Sigmoid colon (tissue), 7 donors: ENCODE measurements around the gene FILIP1. TPM values are rescaled to one million over a fixed set of nuclear protein-coding genes. Genes with fewer than 3 reads are reported as not detected.

Experiments used
- DNase-seq: peaks from one replicate; pipeline ENCODE4 v3.0.0-alpha.2; 2019
- H3K27ac ChIP-seq, 4 donors: fragments of 200-600 bp; sonication (generic); one replicate each; pipeline ENCODE4 v1.5.1; 2016 to 2019; ENCODE audit warnings: mild to moderate bottlenecking in 1 of 4
- H3K27me3 ChIP-seq, 3 donors: fragments of 200-600 bp; sonication (generic); one replicate each; pipeline ENCODE4 v1.5.1; 2019; ENCODE audit warnings: mild to moderate bottlenecking in 1 of 3
- H3K36me3 ChIP-seq, 4 donors: fragments of 200-600 bp; sonication (generic); one replicate each; pipeline ENCODE4 v1.5.1; 2016 to 2019
- H3K4me1 ChIP-seq, 4 donors: fragments of 200-600 bp; sonication (generic); one replicate each; pipeline ENCODE4 v1.5.1; 2017 to 2019
- H3K4me3 ChIP-seq, 4 donors: fragments of 200-600 bp; sonication (generic); one replicate each; pipeline ENCODE4 v1.5.1; 2017 to 2019; ENCODE audit warnings: mild to moderate bottlenecking in 2 of 4, moderate library complexity in 1 of 4
- H3K9me3 ChIP-seq, 4 donors: fragments of 200-600 bp in 3 of 4; sonication (generic) in 3 of 4; one replicate each; pipeline versions ENCODE4 v1.5.1 to v1.6.1; 2013 to 2019
- EP300 ChIP-seq, 4 donors: sonication (generic); formaldehyde crosslinking; IDR thresholded peaks; one replicate each; pipeline ENCODE4 v1.6.1; 2017; ENCODE audit warnings: antibody characterized with exemption in 4 of 4
- POLR2A ChIP-seq, 2 donors: fragments of 450-650 bp; IDR thresholded peaks; one replicate each; pipeline ENCODE4 v1.6.1; 2016; ENCODE audit warnings: antibody characterized with exemption in 2 of 2, mild to moderate bottlenecking in 2 of 2, moderate library complexity in 2 of 2
- POLR2AphosphoS5 ChIP-seq, 4 donors: sonication (generic); formaldehyde crosslinking; IDR thresholded peaks; one replicate each; pipeline ENCODE4 v1.6.1; 2017; ENCODE audit warnings: antibody characterized with exemption in 4 of 4
- WGBS, 2 donors: extraction: QIAGEN DNeasy Blood & Tissue Kit; methylation state at CpG; one replicate each; pipeline ENCODE4 v1.1.7; 2013; 5-methylcytosine and 5-hydroxymethylcytosine counted together
- intact Hi-C: fragments of 100-400 bp; cut with DNase I; formaldehyde crosslinking; loops from one replicate; pipeline ENCODE4 v1.15.1; 2023
- polyA plus RNA-seq, 3 donors: library from polyadenylated mRNA; stranded (reverse); fragments of 200-250 nt; gene quantifications; one replicate each; pipeline ENCODE4 v1.2.3, GENCODE V29; 2013
- total RNA-seq, 4 donors: library from RNA; depleted of rRNA; stranded (reverse); fragments of >200 nt; gene quantifications; one replicate each; pipeline ENCODE4 v1.1.0, GENCODE V29; 2016
- TF ChIP-seq, protein P1 (sequence below), 4 experiments: fragments of 450-650 bp in 3 of 4; fragments of 200-600 bp in 1 of 4; IDR thresholded peaks; one replicate each; pipeline ENCODE4 v1.5.1; 2016 to 2019; ENCODE audit warnings: antibody characterized with exemption in 4 of 4, mild to moderate bottlenecking in 3 of 4, moderate library complexity in 2 of 4
- donor health status: healthy with polysubstance abuse.
- donor health status: Bipolar disorder and iron deficiency.
- donor health status: healthy.

The FILIP1 gene
- total and polyA plus RNA-seq, 7 donors: 0.46 to 72.8 (median 47.1) TPM

GRCh38 chr6:75285283-75285639 is 208.3 kb downstream of the FILIP1 start:
- WGBS, 2 donors: 1% methylated on average over 6 of the region's 6 CpGs
- Histone ChIP-seq H3K27ac (peak overlapping the region; percentile 92 to 93 (median 92)), H3K36me3 (no peaks in the 10 kb centered on the region), H3K9me3 (no peaks in the 10 kb centered on the region), H3K4me3 (peak overlapping the region; percentile 74 to 98 (median 90)), H3K27me3 (no peaks in the 10 kb centered on the region), H3K4me1 (peaks cover 0 to 52% (median 34%) of the 10 kb centered on the region in 4 donors)
- no peak for DNase-seq
- TF ChIP-seq EP300 (IDR thresholded peaks at IDR 0.05): no peak
- TF ChIP-seq, protein P1, sequence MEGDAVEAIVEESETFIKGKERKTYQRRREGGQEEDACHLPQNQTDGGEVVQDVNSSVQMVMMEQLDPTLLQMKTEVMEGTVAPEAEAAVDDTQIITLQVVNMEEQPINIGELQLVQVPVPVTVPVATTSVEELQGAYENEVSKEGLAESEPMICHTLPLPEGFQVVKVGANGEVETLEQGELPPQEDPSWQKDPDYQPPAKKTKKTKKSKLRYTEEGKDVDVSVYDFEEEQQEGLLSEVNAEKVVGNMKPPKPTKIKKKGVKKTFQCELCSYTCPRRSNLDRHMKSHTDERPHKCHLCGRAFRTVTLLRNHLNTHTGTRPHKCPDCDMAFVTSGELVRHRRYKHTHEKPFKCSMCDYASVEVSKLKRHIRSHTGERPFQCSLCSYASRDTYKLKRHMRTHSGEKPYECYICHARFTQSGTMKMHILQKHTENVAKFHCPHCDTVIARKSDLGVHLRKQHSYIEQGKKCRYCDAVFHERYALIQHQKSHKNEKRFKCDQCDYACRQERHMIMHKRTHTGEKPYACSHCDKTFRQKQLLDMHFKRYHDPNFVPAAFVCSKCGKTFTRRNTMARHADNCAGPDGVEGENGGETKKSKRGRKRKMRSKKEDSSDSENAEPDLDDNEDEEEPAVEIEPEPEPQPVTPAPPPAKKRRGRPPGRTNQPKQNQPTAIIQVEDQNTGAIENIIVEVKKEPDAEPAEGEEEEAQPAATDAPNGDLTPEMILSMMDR (IDR thresholded peaks at IDR 0.05): no peak
- TF ChIP-seq POLR2AphosphoS5 (IDR thresholded peaks at IDR 0.05): no peak
- no peak for TF ChIP-seq POLR2A (IDR thresholded peaks at IDR 0.05)
- intact Hi-C loops: loop anchor here (2.0 to 5.0 kb wide), 2 partner anchors 42 to 207 kb away; partner anchors contain the start of genes COX7A2 and FILIP1

DNA sequence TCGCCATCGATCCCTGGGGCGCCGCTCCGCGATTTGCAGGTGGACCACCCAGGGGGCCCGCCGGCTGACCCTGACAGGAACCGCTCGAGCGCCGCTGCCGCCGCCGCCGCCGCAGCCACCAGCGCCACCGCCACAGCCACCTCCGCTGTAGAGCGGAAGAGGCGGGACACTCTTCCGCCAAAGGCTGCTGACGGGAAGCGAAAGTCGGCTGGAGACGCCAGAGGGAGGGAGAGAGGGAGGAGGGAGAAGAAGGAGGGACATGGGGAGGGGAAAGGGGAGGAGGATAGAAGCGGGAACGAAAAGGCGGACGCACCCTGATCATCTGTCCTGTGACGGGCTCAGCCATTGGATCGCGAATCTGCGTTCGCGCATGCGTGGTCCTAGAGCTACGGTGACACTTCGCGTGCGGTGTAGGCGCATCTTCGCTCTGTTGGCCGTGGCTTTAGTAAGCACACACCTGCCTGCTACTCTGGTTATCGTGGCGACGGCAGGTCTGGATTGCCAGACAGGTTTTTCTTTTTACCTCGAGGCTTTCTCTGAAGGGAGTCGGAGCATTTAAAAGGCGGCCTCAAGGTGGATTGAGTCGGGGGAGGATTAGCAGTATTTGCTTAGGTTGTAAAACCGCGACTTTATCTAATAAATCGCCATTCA is 208.8 kb downstream of the FILIP1 start, which contains the start of gene TMEM30A:
TSS of gene TMEM30A (minus strand) at position 161 of the 651 bp plus-strand sequence. CDS start at position 7, 154 bp downstream.
- peaks cover 0 to 57% (median 38%) of the 10 kb centered on the region in 4 donors for H3K4me1 ChIP-seq
- no peaks in the 10 kb centered on the region for H3K27me3 ChIP-seq
- H3K27ac ChIP-seq: peak within 1 kb of the TSS; percentile 92 to 93 (median 92)
- no peaks in the 10 kb centered on the region for H3K9me3 ChIP-seq
- peak; percentile 69 to 79 for TF ChIP-seq POLR2A (IDR thresholded peaks at IDR 0.05)
- TF ChIP-seq POLR2AphosphoS5 (IDR thresholded peaks at IDR 0.05): peak; percentile 97 to 98 (median 98)
- TF ChIP-seq, protein P1 (IDR thresholded peaks at IDR 0.05): no peak
- peak in 1 of 4 donors; percentile 57 for TF ChIP-seq EP300 (IDR thresholded peaks at IDR 0.05)
- peak within 1 kb of the TSS; percentile 74 to 98 (median 90) for H3K4me3 ChIP-seq
- intact Hi-C loops: loop anchor here (2.0 to 5.0 kb wide), 3 partner anchors 42 to 318 kb away; partner anchors contain the start of genes COX7A2, FILIP1 and SENP6
- 0 to 1% methylated on average over 55 of the region's 55 CpGs for WGBS, 2 donors
- no peaks in the 10 kb centered on the region for H3K36me3 ChIP-seq
- DNase-seq: peak; percentile 99

DNA sequence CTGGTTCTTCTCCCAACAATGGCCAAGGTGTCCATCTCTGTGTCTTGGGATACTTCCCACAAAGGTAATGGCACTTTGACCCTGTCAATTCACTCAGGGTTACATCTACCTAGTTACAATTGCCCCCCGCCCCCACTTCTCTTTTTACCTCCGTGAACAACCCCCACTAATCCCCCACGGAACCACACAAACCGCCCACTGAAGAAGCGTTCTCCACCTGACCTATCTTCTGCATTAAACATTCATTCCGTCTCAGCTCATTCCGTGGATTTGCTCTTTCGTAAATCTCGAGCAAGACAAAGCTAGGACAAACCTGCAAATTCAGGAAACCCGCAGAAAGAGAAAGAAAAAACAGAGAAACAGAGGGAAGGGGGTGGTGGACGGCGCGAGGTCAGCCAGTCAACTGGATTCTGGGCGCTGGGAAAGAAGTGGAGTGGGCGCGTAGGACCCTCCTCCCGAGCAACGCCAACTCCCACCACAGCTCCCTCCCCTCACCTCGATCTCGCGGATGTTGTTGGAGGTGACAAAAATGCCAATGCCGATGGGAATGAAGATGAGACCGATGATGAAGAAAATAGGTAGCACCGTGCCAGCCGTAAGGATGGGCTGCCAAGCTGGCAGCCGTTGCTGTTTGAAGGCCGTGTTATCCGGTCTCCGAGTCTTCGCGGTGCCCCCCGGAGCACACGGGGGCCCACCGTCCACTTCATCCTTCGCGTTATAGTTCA is 209.5 kb downstream of the FILIP1 start:
- TF ChIP-seq, protein P1 (IDR thresholded peaks at IDR 0.05): no peak
- TF ChIP-seq EP300 (IDR thresholded peaks at IDR 0.05) (no peak), POLR2AphosphoS5 (IDR thresholded peaks at IDR 0.05) (no peak), POLR2A (IDR thresholded peaks at IDR 0.05) (no peak)
- no peaks in the 10 kb centered on the region for H3K27me3 ChIP-seq
- peak overlapping the region; percentile 92 to 93 (median 92) for H3K27ac ChIP-seq
- DNase-seq: no peak
- H3K4me1 ChIP-seq: peaks cover 0 to 64% (median 44%) of the 10 kb centered on the region in 4 donors
- no peaks in the 10 kb centered on the region for H3K9me3 ChIP-seq
- WGBS, 2 donors: 0 to 1% methylated on average over 36 of the region's 36 CpGs
- intact Hi-C loops: loop anchor here (2.0 to 5.0 kb wide), 2 partner anchors 41 to 318 kb away; partner anchors contain the start of genes COX7A2 and SENP6
- H3K4me3 ChIP-seq: peak overlapping the region; percentile 74 to 98 (median 90)
- no peaks in the 10 kb centered on the region for H3K36me3 ChIP-seq

DNA sequence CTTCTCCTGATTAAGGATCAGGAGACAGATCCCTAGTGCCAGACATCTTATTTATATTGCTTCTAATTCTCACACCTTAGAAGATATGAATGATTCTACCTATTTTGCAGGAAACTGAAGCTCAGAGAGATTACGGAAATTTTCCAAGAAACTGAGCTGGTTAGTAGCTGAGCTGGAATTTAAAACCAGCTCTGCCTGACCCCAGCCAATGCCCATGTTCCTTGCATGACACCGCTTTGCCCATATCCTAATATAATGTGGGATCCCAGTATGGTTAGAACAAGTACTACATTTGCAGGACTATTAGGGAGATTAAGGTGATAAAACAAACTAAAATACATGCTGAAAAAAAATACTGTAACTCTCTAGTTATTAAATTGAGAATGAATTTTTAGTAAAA is 210.9 kb downstream of the FILIP1 start:
- Histone ChIP-seq H3K9me3 (no peaks in the 10 kb centered on the region), H3K27ac (peak overlapping the region in 1 of 4 donors; percentile 92), H3K4me3 (peak overlapping the region in 3 of 4 donors; percentile 74 to 93 (median 87)), H3K27me3 (no peaks in the 10 kb centered on the region), H3K4me1 (peaks cover 0 to 74% (median 51%) of the 10 kb centered on the region in 4 donors), H3K36me3 (no peaks in the 10 kb centered on the region)
- no peak for DNase-seq
- 73 to 75% methylated on average over 2 of the region's 2 CpGs for WGBS, 2 donors
- TF ChIP-seq EP300 (IDR thresholded peaks at IDR 0.05) (no peak), POLR2A (IDR thresholded peaks at IDR 0.05) (no peak), POLR2AphosphoS5 (IDR thresholded peaks at IDR 0.05) (no peak)
- TF ChIP-seq, protein P1 (IDR thresholded peaks at IDR 0.05): no peak
- intact Hi-C loops: loop anchor here (5.0 kb wide), 1 partner anchor 320 kb away; the partner anchor contains the start of gene SENP6
